ENCODE results near the gene SYT7.

SYT7 gene

DNA sequence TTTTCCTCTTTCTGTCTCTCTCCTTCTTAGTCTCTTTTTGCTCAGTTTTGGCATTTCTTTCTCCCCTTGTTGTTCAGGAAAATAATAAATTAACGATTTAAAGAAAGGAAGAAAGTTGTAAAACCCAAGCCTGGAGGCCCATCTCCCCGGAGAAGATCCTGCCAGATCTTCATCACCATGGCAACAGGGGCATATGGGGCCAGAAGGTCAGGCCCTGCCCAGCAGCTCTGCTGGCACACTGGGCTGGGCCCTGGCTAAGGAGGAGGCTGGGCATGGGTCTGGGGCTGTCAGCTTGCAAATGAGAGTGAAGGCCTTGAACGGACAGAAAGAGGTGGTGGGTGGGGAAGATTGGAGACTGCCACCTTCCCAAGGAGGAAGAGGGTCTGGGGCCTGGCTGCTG is 69.5 kb downstream of the SYT7 start:
- no peak for DNase-seq
- TF ChIP-seq POLR2A (IDR thresholded peaks at IDR 0.05; ENCODE audit: low read length) (no peak), GATA1 (IDR thresholded peaks at IDR 0.05; ENCODE audit: low read depth, low read length) (no peak)

DNA sequence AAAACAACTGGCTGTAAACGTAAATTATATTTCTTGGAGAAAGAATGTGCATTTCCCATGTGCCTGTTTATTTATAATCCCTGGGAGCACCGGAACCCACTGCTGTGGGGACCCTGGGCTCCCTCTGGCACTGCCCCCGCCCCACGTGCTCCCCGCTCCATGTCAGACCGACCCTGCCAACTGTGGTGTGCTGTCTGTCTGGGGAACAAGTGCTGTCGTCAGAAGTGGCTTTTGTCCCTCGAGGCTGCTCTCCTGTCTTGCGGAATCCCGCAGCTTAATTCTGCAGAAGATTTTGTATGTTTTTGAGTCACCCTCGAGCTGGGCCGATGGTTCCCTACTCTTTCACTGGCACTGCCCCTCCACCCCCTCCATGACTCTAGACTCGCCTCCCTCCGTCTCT is 69.9 kb downstream of the SYT7 start:
- DNase-seq = no peak
- TF ChIP-seq POLR2A (IDR thresholded peaks at IDR 0.05; ENCODE audit: low read length) (no peak), GATA1 (IDR thresholded peaks at IDR 0.05; ENCODE audit: low read depth, low read length) (no peak)

- TF ChIP-seq GATA1 (IDR thresholded peaks at IDR 0.05; ENCODE audit: low read depth, low read length) (no peak), POLR2A (IDR thresholded peaks at IDR 0.05; ENCODE audit: low read length) (no peak)
- no peak for DNase-seq
These were observed 70.5 kb downstream of the SYT7 start for GRCh38 chr11:61510166-61510919.

DNA sequence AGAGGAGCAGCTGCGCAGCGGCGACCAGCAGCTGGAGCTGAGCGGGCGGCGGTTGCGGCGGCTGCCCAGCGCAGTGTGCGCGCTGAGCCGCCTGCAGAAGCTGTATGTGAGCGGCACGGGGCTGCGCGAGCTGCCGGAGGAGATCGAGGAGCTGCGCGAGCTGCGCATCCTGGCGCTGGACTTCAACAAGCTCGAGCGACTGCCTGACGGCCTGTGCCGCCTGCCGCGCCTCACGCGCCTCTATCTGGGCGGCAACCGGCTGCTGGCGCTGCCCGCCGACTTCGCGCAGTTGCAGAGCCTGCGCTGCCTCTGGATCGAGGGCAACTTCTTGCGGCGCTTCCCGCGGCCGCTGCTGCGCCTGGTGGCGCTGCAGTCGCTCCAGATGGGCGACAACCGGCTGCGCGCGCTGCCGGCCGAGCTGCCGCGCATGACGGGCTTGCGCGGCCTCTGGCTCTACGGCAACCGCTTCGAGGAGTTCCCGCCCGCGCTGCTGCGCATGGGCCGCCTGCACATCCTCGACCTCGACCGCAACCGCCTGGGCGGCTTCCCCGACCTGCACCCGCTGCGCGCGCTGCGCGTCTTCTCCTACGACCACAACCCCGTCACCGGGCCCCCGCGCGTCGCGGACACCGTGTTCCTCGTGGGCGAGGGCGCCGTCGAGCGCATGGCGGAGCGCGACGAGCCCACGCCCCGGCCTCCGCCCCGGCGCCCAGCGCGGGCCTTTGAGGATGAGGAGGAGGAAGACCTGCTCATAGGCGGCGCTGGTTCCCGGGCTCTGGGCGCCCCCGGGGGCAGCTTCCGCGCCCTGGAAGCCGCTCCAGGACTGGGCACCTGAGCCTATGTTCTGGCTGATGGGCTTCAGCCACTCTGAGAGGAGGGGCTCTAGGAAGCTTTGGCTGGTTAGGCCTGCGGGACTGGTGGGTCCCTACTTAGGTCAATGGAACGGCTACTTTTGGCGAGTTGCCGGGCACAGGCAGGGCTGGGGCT is 71.5 kb downstream of the SYT7 start:
- DNase-seq = peak; percentile 73 to 85
- TF ChIP-seq GATA1 (IDR thresholded peaks at IDR 0.05; ENCODE audit: low read depth, low read length) (no peak), POLR2A (IDR thresholded peaks at IDR 0.05; ENCODE audit: low read length) (no peak)

GRCh38 chr11:61507962-61508861 is 72.7 kb downstream of the SYT7 start, which contains the start of gene LRRC10B:
LRRC10B (plus strand) TSS chr11:61508749; CDS start chr11:61508999, 250 bp downstream.
- TF ChIP-seq GATA1 (IDR thresholded peaks at IDR 0.05; ENCODE audit: low read depth, low read length) (no peak), POLR2A (IDR thresholded peaks at IDR 0.05; ENCODE audit: low read length) (no peak)
- DNase-seq = peak in 1 of 2 experiments; percentile 22

GRCh38 chr11:61507012-61507768 is 73.7 kb downstream of the SYT7 start:
- no peak for DNase-seq
- no peak for TF ChIP-seq GATA1 (IDR thresholded peaks at IDR 0.05; ENCODE audit: low read depth, low read length)
- no peak for TF ChIP-seq POLR2A (IDR thresholded peaks at IDR 0.05; ENCODE audit: low read length)

GRCh38 chr11:61505640-61506155 is 75.2 kb downstream of the SYT7 start:
- no peak for TF ChIP-seq GATA1 (IDR thresholded peaks at IDR 0.05; ENCODE audit: low read depth, low read length)
- no peak for TF ChIP-seq POLR2A (IDR thresholded peaks at IDR 0.05; ENCODE audit: low read length)
- DNase-seq = no peak

GRCh38 chr11:61505106-61505505 is 75.8 kb downstream of the SYT7 start:
- TF ChIP-seq GATA1 (IDR thresholded peaks at IDR 0.05; ENCODE audit: low read depth, low read length) (no peak), POLR2A (IDR thresholded peaks at IDR 0.05; ENCODE audit: low read length) (no peak)

GRCh38 chr11:61503135-61503770 is 77.6 kb downstream of the SYT7 start:
- no peak for TF ChIP-seq GATA1 (IDR thresholded peaks at IDR 0.05; ENCODE audit: low read depth, low read length)
- TF ChIP-seq POLR2A (IDR thresholded peaks at IDR 0.05; ENCODE audit: low read length) = no peak

More at GRCh38 chr11:61505106-61505505, 75.8 kb downstream of the SYT7 start:
- DNase-seq = no peak

DNA sequence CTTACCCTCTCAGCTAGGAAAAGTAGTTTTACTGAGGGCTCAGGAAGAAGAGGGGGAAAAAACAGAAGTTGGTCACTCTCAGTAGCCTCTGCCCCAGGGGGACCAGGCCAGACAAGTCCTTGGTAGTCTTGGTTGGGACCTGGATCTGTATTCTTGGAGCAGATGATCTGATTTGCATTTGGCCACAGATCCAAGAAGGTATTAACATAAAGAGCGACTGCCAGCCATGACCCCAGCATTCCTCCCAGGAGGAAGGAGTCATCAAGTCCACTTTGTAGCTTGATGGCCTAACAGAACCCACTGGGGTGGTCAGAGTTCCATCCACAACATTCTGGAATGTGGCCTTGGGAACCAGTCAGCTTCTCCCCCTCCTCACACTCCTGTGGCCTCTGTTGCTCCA is 78.4 kb downstream of the SYT7 start:
- DNase-seq = no peak
- TF ChIP-seq GATA1 (IDR thresholded peaks at IDR 0.05; ENCODE audit: low read depth, low read length) (no peak), POLR2A (IDR thresholded peaks at IDR 0.05; ENCODE audit: low read length) (no peak)

More at GRCh38 chr11:61503135-61503770, 77.6 kb downstream of the SYT7 start:
- no peak for DNase-seq

DNA sequence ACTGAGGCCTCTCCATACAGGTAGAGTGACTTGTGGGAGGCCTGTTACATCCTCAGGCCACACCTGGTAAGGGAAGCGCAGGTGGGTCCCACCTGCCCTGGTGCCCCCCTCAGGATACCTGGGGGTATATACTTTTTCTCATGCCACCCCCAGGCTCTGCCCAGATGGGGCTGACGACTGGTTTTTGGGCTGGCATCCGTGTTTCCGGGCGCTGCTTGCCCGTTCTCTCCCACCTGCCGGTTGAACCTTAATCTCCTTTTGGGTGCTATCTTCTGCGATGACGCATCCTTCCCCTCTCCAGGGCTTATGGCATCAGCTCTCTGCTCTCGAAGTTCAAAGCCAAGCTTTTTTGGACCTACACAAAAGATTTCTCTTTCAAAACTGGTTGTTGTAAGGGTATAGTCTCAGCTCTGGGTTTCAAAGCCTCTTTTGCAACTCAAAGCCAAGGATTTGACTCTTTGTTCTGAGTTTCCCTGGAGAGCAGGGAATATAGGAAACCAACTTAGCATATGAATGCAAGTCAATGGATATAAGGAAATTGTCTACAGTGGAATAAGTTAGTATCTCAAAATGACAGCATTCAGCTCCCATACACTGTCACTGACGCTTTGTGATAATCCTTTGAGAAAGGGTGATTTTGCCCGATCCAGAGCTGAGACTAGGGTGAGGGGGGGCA is 80.9 kb downstream of the SYT7 start:
- TF ChIP-seq POLR2A (IDR thresholded peaks at IDR 0.05; ENCODE audit: low read length) (no peak), GATA1 (IDR thresholded peaks at IDR 0.05; ENCODE audit: low read depth, low read length) (no peak)
- DNase-seq = no peak
